IPS-20b (cell line): Measurements from ENCODE around the gene JAZF1.

Experiments
- H3K27ac ChIP-seq: one replicate; pipeline ENCODE4 v1.5.1; 2013; ENCODE audit warnings: low read length
- H3K27me3 ChIP-seq: 2 replicates; pipeline ENCODE4 v1.6.1; 2013; ENCODE audit warnings: mild to moderate bottlenecking, low read length, inconsistent platforms; ENCODE audit not compliant: insufficient read depth
- H3K36me3 ChIP-seq: 2 replicates; pipeline ENCODE4 v1.6.1; 2013; ENCODE audit warnings: low read depth, mild to moderate bottlenecking, inconsistent platforms, low read length, moderate library complexity; ENCODE audit not compliant: insufficient read depth
- H3K4me1 ChIP-seq: 2 replicates; pipeline ENCODE4 v1.6.1; 2013; ENCODE audit warnings: mild to moderate bottlenecking, control low read depth, inconsistent platforms, low read length, moderate library complexity; ENCODE audit not compliant: insufficient read depth
- H3K4me3 ChIP-seq: 2 replicates; pipeline ENCODE4 v1.5.1; 2013; ENCODE audit warnings: mild to moderate bottlenecking, low read length, inconsistent platforms
- H3K9ac ChIP-seq: 2 replicates; pipeline ENCODE4 v1.6.1; 2013; ENCODE audit warnings: low read depth, mild to moderate bottlenecking, inconsistent platforms, low read length, moderate library complexity
- H3K9me3 ChIP-seq: 2 replicates; pipeline ENCODE4 v1.6.1; 2013; ENCODE audit warnings: mild to moderate bottlenecking, low read depth, low read length, inconsistent platforms; ENCODE audit not compliant: insufficient read depth

JAZF1 gene

DNA sequence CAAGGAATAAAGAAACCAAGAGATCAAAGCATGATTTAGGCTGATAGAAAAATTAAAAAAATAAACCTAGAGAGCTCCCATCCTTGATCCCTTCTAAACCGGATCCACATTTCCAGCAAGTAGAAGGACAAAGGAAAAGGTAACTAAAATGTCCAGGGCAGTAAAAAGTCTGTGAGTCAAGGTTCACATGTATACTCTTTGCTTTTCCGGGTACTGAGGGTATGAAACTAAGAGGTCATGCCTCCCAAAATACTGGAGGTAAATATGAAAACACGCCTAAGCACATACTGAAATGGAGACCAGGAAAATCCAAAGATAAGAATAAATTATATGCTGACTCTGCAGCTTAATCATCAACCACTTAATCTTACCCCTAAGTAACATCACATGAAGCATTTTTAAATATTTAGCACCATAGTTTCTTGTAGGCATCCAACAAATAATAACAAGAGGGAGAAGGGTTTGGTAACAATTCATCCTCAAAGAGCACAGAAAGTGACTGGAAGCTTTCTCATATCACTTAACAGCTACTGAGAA lies 35.4 kb downstream of the JAZF1 start:
- no peaks in the 10 kb centered on the region for H3K9me3 ChIP-seq
- no peak overlapping the region for H3K4me3 ChIP-seq
- H3K9ac ChIP-seq = no peak overlapping the region
- no peaks in the 10 kb centered on the region for H3K36me3 ChIP-seq
- H3K4me1 ChIP-seq = peaks cover 14% of the 10 kb centered on the region; the same call in 1 of the 2 replicates
- no peaks in the 10 kb centered on the region for H3K27me3 ChIP-seq
- no peak overlapping the region for H3K27ac ChIP-seq

DNA sequence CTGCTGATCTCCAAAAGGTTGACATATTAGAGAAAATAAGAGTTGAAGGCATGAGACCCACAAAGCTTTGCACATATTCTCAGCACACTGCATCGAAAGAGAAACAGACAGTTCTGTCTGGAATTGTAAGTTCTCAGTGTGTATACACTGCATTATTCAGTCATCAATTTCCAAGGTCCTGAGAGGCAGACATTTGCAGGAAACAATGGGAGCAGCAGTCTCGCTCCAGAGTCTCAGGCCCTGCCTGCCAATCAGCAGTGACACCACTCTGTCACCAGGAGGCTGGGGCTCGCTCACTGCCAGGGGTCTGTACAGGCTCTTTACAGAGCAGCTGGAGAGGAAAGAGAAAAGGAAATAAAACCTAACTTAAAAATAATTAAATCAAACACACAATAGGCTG lies 36.3 kb downstream of the JAZF1 start:
- no peak overlapping the region for H3K27ac ChIP-seq
- no peak overlapping the region for H3K9ac ChIP-seq
- H3K4me1 ChIP-seq = peaks cover 7% of the 10 kb centered on the region; the same call in 1 of the 2 replicates
- H3K4me3 ChIP-seq = no peak overlapping the region
- no peaks in the 10 kb centered on the region for H3K36me3 ChIP-seq
- H3K27me3 ChIP-seq = no peaks in the 10 kb centered on the region
- H3K9me3 ChIP-seq = no peaks in the 10 kb centered on the region

DNA sequence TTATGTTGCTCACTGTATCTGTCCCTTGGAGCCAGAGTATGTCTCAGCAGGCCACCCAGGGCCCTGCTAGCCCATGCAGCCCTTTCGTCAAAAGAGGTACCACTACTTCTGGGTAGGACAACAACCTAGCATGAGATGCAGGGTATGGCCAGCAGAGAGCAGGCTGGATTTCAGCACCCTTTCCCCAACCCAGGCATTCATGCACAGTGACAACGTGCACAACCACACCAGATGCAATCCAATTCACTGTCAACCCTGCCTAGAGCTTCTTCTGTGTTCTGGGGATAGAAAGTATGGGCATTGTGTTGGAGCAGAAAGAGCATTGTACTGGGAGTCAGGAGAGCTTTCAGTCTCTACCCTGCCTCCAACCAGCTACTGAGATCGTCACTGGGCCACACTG lies 37.9 kb downstream of the JAZF1 start:
- no peak overlapping the region for H3K4me3 ChIP-seq
- no peaks in the 10 kb centered on the region for H3K27me3 ChIP-seq
- peaks cover 6% of the 10 kb centered on the region; the same call in 1 of the 2 replicates for H3K4me1 ChIP-seq
- H3K36me3 ChIP-seq = no peaks in the 10 kb centered on the region
- H3K27ac ChIP-seq = no peak overlapping the region
- H3K9me3 ChIP-seq = no peaks in the 10 kb centered on the region
- no peak overlapping the region for H3K9ac ChIP-seq

DNA sequence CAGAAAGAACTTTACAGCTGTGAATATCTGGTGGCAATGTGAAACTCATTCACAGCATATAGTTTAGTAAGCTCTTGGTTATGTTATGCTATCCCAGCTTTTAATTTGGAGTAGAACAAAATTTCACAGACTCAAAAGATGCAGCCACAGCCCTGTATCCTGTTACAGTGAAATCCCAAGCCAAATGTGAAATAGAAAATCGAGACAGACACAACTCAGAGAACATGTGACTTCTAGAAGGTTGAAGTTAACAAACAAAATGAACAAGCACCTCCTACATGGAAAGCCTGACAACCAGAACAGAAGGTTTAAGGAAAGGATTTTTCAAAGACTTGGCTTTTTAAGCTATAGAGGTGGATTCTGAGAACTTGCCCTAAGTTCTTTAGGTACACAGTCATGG lies 39.6 kb downstream of the JAZF1 start:
- no peak overlapping the region for H3K27ac ChIP-seq
- no peaks in the 10 kb centered on the region for H3K9me3 ChIP-seq
- no peaks in the 10 kb centered on the region for H3K27me3 ChIP-seq
- no peak overlapping the region for H3K9ac ChIP-seq
- peaks cover 6% of the 10 kb centered on the region; the same call in 1 of the 2 replicates for H3K4me1 ChIP-seq
- H3K36me3 ChIP-seq = no peaks in the 10 kb centered on the region
- H3K4me3 ChIP-seq = no peak overlapping the region

DNA sequence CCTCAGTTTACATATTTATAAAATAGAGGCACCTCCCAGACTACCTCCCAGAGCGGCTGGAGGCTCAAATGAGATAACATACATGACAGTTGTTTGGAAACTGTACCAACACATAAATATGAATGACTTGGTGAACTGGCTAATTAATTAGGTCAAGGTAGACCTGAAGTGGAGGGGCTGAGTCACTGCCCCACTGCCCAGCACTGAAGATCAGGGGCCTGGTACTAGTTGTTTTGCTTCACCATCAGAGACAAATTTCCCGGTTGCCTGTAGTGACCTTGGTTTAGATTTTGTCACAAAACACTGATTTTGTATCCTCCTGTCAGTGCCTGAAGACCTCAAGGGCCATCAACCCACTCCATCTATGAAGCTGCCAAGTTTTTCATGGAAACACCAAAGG lies 41.8 kb downstream of the JAZF1 start:
- Histone ChIP-seq H3K4me1 (no peaks in the 10 kb centered on the region), H3K27me3 (no peaks in the 10 kb centered on the region), H3K36me3 (no peaks in the 10 kb centered on the region), H3K9ac (no peak overlapping the region), H3K4me3 (no peak overlapping the region), H3K27ac (no peak overlapping the region), H3K9me3 (no peaks in the 10 kb centered on the region)

DNA sequence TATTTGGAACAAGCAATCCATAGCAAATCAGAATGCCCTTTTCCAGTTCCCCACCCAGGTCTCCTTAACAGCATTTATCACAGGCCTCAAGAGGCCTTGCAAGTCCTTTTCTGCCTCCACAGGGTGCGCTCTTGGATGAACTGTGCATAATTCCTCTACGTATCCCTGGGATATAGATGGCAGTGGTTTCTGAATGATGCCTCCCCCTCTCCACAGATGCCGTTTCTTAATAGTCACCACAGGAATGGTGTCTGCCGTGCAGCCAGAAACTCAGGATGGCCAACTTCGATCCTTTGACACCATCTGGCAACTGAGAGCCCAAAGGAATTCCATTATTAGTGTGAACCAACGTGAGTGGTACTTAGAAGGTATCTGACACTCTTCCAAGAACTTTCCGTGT lies 43.1 kb downstream of the JAZF1 start:
- Histone ChIP-seq H3K4me1 (no peaks in the 10 kb centered on the region), H3K36me3 (no peaks in the 10 kb centered on the region), H3K27me3 (no peaks in the 10 kb centered on the region), H3K4me3 (no peak overlapping the region), H3K9me3 (no peaks in the 10 kb centered on the region), H3K27ac (no peak overlapping the region), H3K9ac (no peak overlapping the region)

DNA sequence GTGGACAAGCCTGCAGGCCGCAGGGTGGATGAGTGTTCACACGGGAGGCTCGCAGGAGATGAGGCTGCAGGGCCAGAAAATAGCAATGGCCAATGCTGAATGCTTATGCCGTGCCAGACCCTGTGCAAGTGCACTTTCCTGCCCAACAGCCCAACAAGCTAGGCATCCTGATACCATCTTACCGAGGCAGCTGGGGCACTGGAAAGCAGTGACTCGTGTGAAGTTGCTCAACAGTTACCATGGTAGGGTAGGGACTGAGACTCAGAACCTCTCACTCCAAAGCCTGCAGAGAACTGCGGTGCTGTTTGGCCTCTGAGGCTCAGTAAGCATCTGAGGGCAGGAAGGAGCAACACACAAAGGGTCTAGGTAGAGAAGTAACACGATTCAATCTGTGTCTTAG lies 43.7 kb downstream of the JAZF1 start:
- Histone ChIP-seq H3K27me3 (no peaks in the 10 kb centered on the region), H3K4me3 (no peak overlapping the region), H3K27ac (no peak overlapping the region), H3K4me1 (no peaks in the 10 kb centered on the region), H3K9ac (no peak overlapping the region), H3K9me3 (no peaks in the 10 kb centered on the region), H3K36me3 (no peaks in the 10 kb centered on the region)

DNA sequence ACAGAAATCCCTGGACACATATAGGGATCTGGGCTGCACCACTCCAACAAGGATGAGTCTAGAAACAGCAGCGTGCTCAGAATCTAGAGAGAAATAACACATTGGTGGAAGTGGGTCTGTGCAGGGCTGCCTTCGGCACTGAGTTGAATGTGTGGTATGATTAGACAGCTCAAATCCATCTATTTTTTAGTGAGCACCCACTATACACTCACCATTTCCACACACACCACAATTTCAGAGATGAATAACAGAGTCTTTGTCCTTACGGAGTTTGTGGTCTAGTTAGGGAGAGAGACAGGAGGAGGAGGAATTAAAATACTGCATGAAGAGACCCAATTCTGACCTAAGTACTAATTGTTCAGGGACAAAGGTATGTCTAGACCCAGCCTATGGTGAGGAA lies 44.2 kb downstream of the JAZF1 start:
- H3K4me1 ChIP-seq = no peaks in the 10 kb centered on the region
- no peak overlapping the region for H3K9ac ChIP-seq
- H3K9me3 ChIP-seq = no peaks in the 10 kb centered on the region
- no peak overlapping the region for H3K4me3 ChIP-seq
- H3K36me3 ChIP-seq = no peaks in the 10 kb centered on the region
- H3K27me3 ChIP-seq = no peaks in the 10 kb centered on the region
- H3K27ac ChIP-seq = no peak overlapping the region

DNA sequence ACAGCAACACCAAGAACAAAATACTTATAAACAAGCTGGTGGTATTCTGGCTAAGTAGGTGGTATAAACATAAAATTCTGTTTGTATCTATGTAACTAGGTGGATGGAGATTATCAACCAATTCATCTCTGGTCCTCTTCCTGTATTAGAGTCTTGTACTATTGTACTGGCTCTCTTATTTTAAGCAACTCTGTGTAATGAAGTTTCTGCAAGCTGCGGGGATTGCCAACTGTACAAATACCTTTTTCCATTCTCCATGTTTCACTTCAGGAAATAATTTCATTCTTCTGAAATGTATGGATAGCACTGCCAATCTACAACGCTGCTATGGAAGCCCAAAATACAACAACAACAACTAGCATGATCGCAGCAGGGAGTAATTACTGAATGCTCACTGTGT lies 44.8 kb downstream of the JAZF1 start:
- H3K4me1 ChIP-seq = no peaks in the 10 kb centered on the region
- H3K36me3 ChIP-seq = no peaks in the 10 kb centered on the region
- H3K9me3 ChIP-seq = no peaks in the 10 kb centered on the region
- no peak overlapping the region for H3K4me3 ChIP-seq
- no peak overlapping the region for H3K9ac ChIP-seq
- no peak overlapping the region for H3K27ac ChIP-seq
- H3K27me3 ChIP-seq = no peaks in the 10 kb centered on the region

DNA sequence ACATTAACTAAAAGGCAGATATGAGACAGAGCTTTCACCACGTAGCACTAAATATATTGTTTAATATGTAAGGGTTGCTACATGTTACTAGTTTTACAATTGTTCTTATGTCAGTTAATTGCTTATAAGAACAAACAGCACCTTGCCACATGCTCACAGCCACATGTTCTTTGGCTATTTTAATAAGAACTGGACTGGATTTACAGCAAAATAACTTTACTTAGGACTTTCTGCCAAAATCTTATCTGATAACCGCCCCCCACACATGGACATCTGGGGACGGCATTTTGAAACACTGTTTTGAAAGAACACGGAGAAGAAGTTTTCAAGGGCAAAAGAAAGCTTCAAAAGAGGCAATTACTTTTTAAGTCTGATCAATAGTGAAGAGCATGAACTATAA lies 45.3 kb downstream of the JAZF1 start:
- H3K4me1 ChIP-seq = no peaks in the 10 kb centered on the region
- H3K9me3 ChIP-seq = no peaks in the 10 kb centered on the region
- no peak overlapping the region for H3K27ac ChIP-seq
- no peak overlapping the region for H3K9ac ChIP-seq
- no peak overlapping the region for H3K4me3 ChIP-seq
- no peaks in the 10 kb centered on the region for H3K36me3 ChIP-seq
- H3K27me3 ChIP-seq = no peaks in the 10 kb centered on the region

DNA sequence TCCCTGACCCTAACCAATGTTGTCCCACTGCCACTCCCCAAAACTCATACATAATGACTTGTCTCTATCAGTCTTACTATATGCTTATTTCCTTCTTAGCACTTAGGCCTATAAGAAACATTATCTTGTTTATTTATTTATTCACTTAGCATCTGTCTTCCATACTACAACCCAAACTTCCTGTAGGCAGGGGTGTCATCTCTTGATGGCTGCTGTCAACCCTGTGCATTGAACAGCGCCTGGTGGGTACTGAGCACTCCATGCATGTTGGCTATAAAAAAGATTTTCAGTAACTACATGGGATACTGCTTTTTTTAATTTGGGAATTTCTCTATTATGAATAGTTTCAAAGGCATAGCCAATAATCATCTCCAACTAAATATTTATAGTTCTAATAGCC lies 46.7 kb downstream of the JAZF1 start:
- no peaks in the 10 kb centered on the region for H3K36me3 ChIP-seq
- no peak overlapping the region for H3K9ac ChIP-seq
- H3K4me3 ChIP-seq = no peak overlapping the region
- H3K4me1 ChIP-seq = no peaks in the 10 kb centered on the region
- H3K27me3 ChIP-seq = no peaks in the 10 kb centered on the region
- H3K27ac ChIP-seq = no peak overlapping the region
- no peaks in the 10 kb centered on the region for H3K9me3 ChIP-seq

DNA sequence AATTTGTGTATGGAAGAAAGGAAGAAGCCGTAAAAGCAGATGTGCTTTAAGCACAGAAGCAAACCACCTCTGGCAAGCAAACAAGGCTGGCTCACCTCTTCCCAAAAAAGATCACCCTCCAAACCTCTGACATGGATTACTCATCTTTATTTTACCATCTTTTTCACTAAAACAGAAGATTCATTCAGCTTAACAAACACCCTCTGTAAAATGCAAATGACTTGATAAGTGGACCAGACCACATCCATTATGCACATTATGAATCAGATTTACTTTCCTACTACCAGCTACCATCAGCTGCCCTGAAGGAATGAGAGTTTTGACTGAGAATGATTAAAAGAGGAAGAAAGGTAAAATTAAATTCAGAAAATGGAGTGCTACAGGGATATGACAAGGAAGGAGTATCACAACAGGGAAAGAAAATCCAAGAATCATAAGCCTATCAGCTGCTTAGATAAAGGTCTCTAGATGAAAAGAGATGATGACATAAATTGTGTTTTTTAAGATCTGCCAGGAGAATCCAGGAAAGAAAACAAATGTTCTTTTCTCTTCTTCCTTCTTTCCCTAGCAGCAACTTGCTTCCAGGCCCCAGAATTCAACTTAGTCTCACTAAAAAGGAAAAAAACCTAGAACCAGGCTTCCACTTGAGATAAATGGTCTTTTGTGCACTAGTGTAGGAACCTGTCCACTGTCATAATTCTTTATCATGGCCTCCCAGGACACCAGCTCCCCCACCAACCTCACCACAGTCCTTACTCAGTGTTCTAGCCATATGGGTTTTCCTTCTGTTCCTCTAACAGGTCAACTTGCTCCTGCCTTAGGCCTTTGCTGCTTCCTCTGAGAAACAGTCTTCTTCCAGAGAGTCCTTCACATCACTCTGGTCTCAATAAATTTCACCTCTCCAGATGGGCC lies 47.4 kb downstream of the JAZF1 start:
- H3K9ac ChIP-seq = no peak overlapping the region

More for the DNA sequence above, 47.4 kb downstream of the JAZF1 start:
- no peaks in the 10 kb centered on the region for H3K27me3 ChIP-seq
- no peak overlapping the region for H3K27ac ChIP-seq
- no peaks in the 10 kb centered on the region for H3K36me3 ChIP-seq
- H3K9me3 ChIP-seq = no peaks in the 10 kb centered on the region
- H3K4me3 ChIP-seq = no peak overlapping the region
- H3K4me1 ChIP-seq = no peaks in the 10 kb centered on the region
